Epithelial cell of proximal tubule (primary cell): ENCODE measurements around the gene INMT. TPM values are rescaled to one million over a fixed set of nuclear protein-coding genes. Genes with fewer than 3 reads are reported as not detected.

ENCODE experiments used
- DNase-seq: peaks from one replicate; pipeline ENCODE4 v3.0.0-alpha.2; 2011; ENCODE audit warnings: low read depth
- H3K4me3 ChIP-seq: 2 replicates; pipeline ENCODE4 v1.5.1; 2011; ENCODE audit warnings: low read depth, mild to moderate bottlenecking, low read length
- total RNA-seq: library from RNA; depleted of rRNA; stranded (reverse); fragments of >200 nt; gene quantifications from 2 replicates; pipeline ENCODE4 v1.2.3, GENCODE V29; 2015
- TF ChIP-seq, protein P1 (sequence below): conservative IDR thresholded peaks from 2 replicates; pipeline ENCODE4 v1.5.1; 2012; ENCODE audit warnings: low read depth, mild to moderate bottlenecking, low read length

The INMT gene
- total RNA-seq, 1 donor from 2014 or later, result 0.81 TPM

- no peak for DNase-seq
- TF ChIP-seq, protein P1, sequence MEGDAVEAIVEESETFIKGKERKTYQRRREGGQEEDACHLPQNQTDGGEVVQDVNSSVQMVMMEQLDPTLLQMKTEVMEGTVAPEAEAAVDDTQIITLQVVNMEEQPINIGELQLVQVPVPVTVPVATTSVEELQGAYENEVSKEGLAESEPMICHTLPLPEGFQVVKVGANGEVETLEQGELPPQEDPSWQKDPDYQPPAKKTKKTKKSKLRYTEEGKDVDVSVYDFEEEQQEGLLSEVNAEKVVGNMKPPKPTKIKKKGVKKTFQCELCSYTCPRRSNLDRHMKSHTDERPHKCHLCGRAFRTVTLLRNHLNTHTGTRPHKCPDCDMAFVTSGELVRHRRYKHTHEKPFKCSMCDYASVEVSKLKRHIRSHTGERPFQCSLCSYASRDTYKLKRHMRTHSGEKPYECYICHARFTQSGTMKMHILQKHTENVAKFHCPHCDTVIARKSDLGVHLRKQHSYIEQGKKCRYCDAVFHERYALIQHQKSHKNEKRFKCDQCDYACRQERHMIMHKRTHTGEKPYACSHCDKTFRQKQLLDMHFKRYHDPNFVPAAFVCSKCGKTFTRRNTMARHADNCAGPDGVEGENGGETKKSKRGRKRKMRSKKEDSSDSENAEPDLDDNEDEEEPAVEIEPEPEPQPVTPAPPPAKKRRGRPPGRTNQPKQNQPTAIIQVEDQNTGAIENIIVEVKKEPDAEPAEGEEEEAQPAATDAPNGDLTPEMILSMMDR, result no peak
Observed at GRCh38 chr7:30733216-30733615, 18.7 kb upstream of the INMT start.

GRCh38 chr7:30733691-30734090 lies 18.2 kb upstream of the INMT start:
- TF ChIP-seq, protein P1, result no peak

More at GRCh38 chr7:30733216-30733615, 18.7 kb upstream of the INMT start:
- H3K4me3 ChIP-seq, result no peak overlapping the region

GRCh38 chr7:30734497-30734896 lies 17.4 kb upstream of the INMT start:
- H3K4me3 ChIP-seq, result no peak overlapping the region
- DNase-seq, result no peak
- TF ChIP-seq, protein P1, result no peak

More at GRCh38 chr7:30733691-30734090, 18.2 kb upstream of the INMT start:
- DNase-seq, result no peak
- H3K4me3 ChIP-seq, result no peak overlapping the region

DNA sequence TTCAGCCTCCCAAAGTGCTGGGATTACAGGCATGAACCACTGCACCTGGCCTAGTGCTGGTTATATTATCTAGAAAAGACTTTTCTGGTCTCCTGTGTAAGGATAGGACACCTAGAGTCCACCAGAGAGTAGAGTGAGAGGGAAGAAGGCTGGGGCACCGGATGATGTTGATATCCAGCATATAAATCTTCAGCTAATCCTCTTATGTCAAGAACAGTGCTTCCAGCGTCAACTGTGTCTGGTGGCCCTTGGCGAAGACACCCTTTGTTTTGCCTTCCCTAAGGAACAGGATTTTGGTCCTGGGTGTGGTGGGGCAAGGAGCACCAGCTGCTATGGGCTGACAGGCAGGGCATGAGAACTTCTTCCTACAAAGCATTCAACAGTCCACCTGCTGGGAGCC lies 16.3 kb upstream of the INMT start:
- no peak for DNase-seq
- TF ChIP-seq, protein P1, result no peak
- no peak overlapping the region for H3K4me3 ChIP-seq

DNA sequence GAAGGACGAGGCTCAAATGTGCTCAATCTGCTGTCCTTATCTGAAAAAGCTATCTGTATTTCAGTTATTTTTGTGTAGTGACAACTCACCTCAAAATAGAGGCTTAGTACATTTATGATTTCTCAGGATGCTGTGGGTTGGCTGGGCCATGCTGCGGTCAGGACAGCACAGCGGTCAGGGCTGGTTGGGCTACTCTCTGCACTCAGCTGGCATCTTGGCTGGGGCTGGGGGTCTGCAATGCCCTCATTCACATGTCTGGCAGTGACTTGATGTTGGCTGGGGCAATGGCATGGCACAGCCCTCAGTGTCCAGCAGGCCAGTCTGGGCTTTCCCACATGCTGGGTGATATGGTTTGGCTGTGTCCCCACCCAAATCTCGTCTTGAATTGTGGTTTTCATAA lies 15.6 kb upstream of the INMT start:
- no peak overlapping the region for H3K4me3 ChIP-seq
- TF ChIP-seq, protein P1, result no peak
- no peak for DNase-seq

DNA sequence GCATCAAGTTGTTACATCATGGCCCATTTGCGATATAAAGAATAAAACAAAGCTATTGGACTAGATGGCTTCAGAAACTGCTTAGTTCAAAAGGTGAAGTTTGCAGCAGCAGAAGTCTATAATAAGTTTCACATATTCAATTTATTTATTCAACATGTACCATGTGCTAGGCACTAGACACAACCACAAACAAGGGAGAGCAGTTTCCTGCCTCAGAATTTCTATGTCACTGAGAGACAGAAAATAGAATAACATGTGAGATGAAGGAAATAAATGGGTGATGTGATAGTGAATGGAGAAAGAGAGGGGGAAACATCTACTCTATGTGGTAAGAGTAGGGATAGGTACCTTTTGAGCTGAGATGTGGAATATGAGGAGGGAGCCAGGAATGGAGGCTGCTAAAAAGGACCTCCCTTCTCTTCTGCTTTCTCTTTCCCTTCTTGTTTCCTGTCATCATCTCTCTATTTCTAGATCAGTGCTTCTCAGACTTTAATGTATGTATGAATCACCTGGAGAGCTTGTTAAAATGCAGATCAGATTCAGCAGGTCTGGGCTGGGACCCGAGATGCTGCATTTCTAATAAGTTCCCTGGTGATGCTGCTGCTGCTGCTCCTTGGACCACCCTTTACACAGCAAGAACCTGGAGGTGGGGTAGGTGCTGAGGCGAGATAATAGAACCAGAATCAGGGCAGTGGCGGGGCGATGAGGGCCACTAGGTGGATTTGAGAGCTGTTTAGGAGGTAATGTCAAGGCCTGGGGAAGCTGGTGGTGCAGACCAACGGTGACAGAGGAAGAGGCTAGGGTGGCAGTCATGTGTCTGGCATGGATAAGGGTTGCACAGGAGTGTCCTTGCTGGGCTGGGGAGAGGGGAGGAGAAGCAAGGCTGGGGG lies 13.7 kb upstream of the INMT start:
- TF ChIP-seq, protein P1, result no peak
- no peak for DNase-seq
- no peak overlapping the region for H3K4me3 ChIP-seq

DNA sequence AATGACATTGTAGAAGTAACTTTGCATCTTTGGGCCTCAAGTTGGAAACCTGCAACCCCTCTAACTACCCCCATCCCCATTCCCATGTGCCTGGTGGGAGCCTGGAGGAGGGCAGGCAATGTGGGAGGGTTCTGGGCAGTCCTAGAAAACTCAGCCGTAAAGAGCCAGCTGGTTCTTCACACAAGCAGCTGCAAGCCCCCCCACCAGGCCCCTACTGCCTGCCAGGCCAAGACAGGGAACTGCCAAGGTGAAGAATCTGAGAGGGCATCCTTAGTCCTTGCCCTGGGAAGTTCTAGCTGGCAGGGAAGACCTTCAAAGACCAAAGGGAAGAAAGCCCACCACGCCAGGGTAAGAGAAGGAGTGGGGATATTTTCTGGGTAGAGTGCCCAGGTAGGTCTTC lies 12.2 kb upstream of the INMT start:
- H3K4me3 ChIP-seq, result no peak overlapping the region
- TF ChIP-seq, protein P1, result no peak
- DNase-seq, result no peak
